ENCODE results near the gene LCN2. TPM values are rescaled to one million over a fixed set of nuclear protein-coding genes. Genes with fewer than 3 reads are reported as not detected.
A peak's percentile ranks its signal among the peaks of the same experiment; 100 is the strongest.
"Not testable (repeated sequence)": the region's sequence is repeated elsewhere in the genome, so short reads cannot be mapped to it uniquely, and the experiment has no call there.

Gene LCN2
- total and polyA plus RNA-seq, 10 of the 15 experiments (the other 5 are each of a cell fraction or from before 2014, with no cell fraction given) = not detected

DNA sequence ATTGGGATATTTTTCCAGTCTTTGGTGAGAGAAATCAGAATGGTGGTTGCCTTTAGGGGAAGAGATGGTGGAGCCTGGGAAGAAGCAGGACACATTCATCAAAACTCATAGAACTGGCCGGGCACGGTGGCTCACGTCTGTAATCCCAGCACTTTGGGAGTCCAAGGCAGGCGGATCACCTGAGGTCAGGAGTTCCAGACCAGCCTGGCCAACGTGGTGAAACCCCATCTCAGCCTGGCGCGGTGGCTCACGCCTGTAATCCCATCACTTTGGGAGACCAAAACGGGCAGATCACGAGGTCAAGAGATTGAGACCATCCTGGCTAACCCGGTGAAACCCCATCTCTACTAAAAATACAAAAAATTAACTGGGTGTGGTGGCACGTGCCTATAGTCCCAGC, 37.5 kb upstream of the LCN2 start:
- BruUV-seq (replicated peaks); H3K79me2 ChIP-seq (ENCODE audit: control insufficient read depth, insufficient read depth, low read length); DNase-seq (ENCODE audit: low read depth, low spot score); in situ Hi-C loops (cut with MboI); FAIRE-seq; H3K9ac ChIP-seq (ENCODE audit: control insufficient read depth, insufficient read depth, low read length); H3K4me2 ChIP-seq (ENCODE audit: control insufficient read depth, insufficient read depth); H3K27me3 ChIP-seq (replicated peaks in 1 of 2; ENCODE audit: control insufficient read depth in 2 of 2, insufficient read depth in 2 of 2, low read length in 1 of 2); RAD21 ChIA-PET (ENCODE audit: unreplicated experiment); H3K9me3 ChIP-seq (replicated peaks; ENCODE audit: control insufficient read depth, insufficient read depth, low read length); H2AFZ ChIP-seq (ENCODE audit: control insufficient read depth, low read depth, low read length); ATAC-seq; intact Hi-C loops (cut with micrococcal nuclease; ENCODE audit: unreplicated experiment); POLR2A ChIA-PET; H3K4me3 ChIP-seq; H4K20me1 ChIP-seq (ENCODE audit: control insufficient read depth, insufficient read depth); H3K27ac ChIP-seq (ENCODE audit: control insufficient read depth, insufficient read depth); SMC1A ChIA-PET (ENCODE audit: uncharacterized antibody, unreplicated experiment): not testable (repeated sequence)
- H3K36me3 ChIP-seq (ENCODE audit: control insufficient read depth in 2 of 2, insufficient read depth in 2 of 2, low read length in 1 of 2) = peaks cover 10 to 17% of the 10 kb centered on the region in 2 experiments
- 82% methylated on average over 12 of the region's 12 CpGs for WGBS (ENCODE audit: insufficient coverage, insufficient replicate concordance, low lambda C conversion rate, missing lambda C conversion rate)
- peaks cover 22% of the 10 kb centered on the region for H3K4me1 ChIP-seq (ENCODE audit: control insufficient read depth, insufficient read depth, low read length)
- CTCF ChIA-PET = interaction anchor here (2.1 kb wide), 1 partner anchor 13 kb away, joined by 10 read pairs; no protein-coding TSS in a partner anchor

DNA sequence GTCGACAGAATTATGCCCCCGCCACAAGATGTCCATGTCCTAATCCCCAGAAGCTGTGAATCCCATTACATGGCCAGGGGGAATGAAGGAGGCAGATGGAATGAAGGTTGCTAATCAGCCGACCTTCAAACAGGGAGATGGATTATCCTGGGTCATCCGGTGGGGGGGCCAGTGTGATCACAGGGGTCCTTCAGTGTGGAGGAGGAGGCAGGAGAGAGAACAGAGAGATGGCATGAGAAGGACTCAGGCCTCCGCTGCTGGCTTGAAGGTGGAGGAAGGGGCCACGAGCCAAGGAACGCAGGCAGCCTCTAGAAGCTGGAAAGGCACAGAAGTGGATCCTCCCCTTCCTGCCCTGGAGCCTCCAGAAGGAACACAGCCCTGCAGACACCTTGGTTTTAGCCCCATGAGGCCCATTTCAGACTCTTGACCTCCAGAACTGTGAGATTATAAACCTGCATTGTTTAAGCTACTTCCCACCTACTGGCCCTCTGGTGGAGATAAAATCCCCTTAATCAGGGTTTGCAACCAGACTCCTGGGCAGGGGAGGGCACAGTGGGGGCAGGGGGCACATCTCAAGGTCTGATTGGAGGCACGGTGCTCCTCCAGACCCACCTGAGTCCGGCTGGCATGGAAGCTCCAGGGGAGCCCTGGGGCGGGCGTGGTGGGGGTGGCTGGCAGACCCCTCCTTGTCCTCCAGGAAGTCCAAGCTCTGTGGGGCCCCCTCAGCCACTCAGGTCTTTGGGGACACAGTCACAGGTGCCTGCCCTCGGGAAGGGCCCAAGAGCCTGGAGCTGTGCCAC, 35.5 kb upstream of the LCN2 start:
- no peaks in the 10 kb centered on the region for H4K20me1 ChIP-seq (ENCODE audit: control insufficient read depth, insufficient read depth)
- no peak for DNase-seq (ENCODE audit: low read depth, low spot score)
- in situ Hi-C loops (cut with MboI) (no loop called here), intact Hi-C loops (cut with micrococcal nuclease; ENCODE audit: unreplicated experiment) (no loop called here)
- H3K4me3 ChIP-seq = no peak overlapping the region
- 0 out of 2 replicates have a peak, but pooled peaks have one; percentile 19 for TF ChIP-seq POLR2A (IDR thresholded peaks at IDR 0.05; ENCODE audit: low read depth, low read length)
- TF ChIP-seq TCF3 (IDR thresholded peaks at IDR 0.05; ENCODE audit: borderline replicate concordance, insufficient read depth, low read depth, low read length) = no peak
- CTCF ChIA-PET = interaction anchor here (1.1 to 6.1 kb wide), 7 partner anchors 13 to 159 kb away, joined by 3 to 84 read pairs (median 6); partner anchors contain the start of gene PTGES2
- RAD21 ChIA-PET (ENCODE audit: unreplicated experiment) = interaction anchor here (1.2 kb wide), 1 partner anchor 41 kb away, joined by 3 read pairs; no protein-coding TSS in a partner anchor
- no peak overlapping the region for H3K27ac ChIP-seq (ENCODE audit: control insufficient read depth, insufficient read depth)
- H3K4me1 ChIP-seq (ENCODE audit: control insufficient read depth, insufficient read depth, low read length) = peaks cover 23% of the 10 kb centered on the region
- no peaks in the 10 kb centered on the region for H3K9me3 ChIP-seq (replicated peaks; ENCODE audit: control insufficient read depth, insufficient read depth, low read length)
- POLR2A ChIA-PET = interaction anchor here (0.6 to 1.5 kb wide), 3 partner anchors 22 to 135 kb away, joined by 3 to 4 read pairs (median 3); no protein-coding TSS in a partner anchor
- SMC1A ChIA-PET (ENCODE audit: uncharacterized antibody, unreplicated experiment) = interaction anchor here (1.7 to 2.1 kb wide), 2 partner anchors 78 to 170 kb away, joined by 4 to 5 read pairs; no protein-coding TSS in a partner anchor
- no peak overlapping the region for H2AFZ ChIP-seq (ENCODE audit: control insufficient read depth, low read depth, low read length)
- no TSS peak for BruUV-seq (replicated peaks)
- H3K4me2 ChIP-seq (ENCODE audit: control insufficient read depth, insufficient read depth) = no peak overlapping the region
- WGBS (ENCODE audit: insufficient coverage, insufficient replicate concordance, low lambda C conversion rate, missing lambda C conversion rate) = 95% methylated on average over 12 of the region's 12 CpGs
- ATAC-seq = no peak
- no peak for FAIRE-seq
- no peaks in the 10 kb centered on the region for H3K79me2 ChIP-seq (ENCODE audit: control insufficient read depth, insufficient read depth, low read length)
- H3K9ac ChIP-seq (ENCODE audit: control insufficient read depth, insufficient read depth, low read length) = no peak overlapping the region
- no peaks in the 10 kb centered on the region for H3K27me3 ChIP-seq (replicated peaks in 1 of 2; ENCODE audit: control insufficient read depth in 2 of 2, insufficient read depth in 2 of 2, low read length in 1 of 2)
- peaks cover 3 to 4% of the 10 kb centered on the region in 2 experiments; a peak in 3 of 4 replicates for H3K36me3 ChIP-seq (ENCODE audit: control insufficient read depth in 2 of 2, insufficient read depth in 2 of 2, low read length in 1 of 2)

All from GM12878 (cell line).